HG03280 (cell line): ENCODE results near the gene PARD6B.
"Not testable (repeated sequence)": the region's sequence is repeated elsewhere in the genome, so short reads cannot be mapped to it uniquely, and the experiment has no call there.

Experiments used
- ATAC-seq: cut with Tn5 transposase; IDR thresholded peaks from one replicate; pipeline ENCODE4 v1.9.1; 2021; ENCODE audit warnings: mild to moderate bottlenecking, moderate library complexity; ENCODE audit not compliant: unreplicated experiment

The PARD6B gene

DNA sequence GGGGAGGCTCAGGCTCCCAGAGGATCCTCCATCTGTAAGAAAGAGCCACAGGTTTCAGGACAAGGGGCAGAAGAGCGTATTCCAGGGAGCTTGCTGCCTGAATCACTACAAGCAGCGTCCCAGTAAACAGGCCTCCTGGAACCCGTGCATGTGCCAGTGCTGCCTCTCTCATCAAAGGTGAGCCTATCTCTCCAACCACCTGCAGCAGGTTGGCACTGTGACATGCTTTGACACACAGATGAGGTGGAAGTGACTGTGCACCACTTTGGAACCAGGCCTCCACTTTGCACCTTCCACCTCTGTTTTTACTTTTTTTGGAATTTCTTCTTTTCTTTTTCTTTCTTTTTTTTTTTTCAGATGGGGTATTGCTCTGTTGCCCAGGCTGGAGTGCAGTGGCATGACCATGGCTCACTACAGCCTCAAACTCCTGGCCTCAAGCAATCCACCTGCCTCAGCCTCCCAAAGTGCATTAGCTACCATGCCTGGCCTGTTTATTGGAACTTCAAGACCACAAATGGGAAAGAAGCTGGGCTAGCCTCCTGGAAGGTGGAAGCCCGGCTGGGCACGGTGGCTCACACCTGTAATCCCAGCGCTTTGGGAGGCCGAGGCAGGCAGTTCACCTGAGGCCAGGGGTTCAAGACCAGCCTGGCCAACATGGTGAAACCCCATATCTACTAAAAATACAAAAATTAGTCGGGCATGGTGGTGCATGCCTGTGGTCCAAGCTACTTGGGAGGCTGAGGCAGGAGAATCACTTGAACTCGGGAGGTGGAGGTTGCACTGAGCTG is 27.5 kb upstream of the PARD6B start:
- ATAC-seq: not testable (repeated sequence)

DNA sequence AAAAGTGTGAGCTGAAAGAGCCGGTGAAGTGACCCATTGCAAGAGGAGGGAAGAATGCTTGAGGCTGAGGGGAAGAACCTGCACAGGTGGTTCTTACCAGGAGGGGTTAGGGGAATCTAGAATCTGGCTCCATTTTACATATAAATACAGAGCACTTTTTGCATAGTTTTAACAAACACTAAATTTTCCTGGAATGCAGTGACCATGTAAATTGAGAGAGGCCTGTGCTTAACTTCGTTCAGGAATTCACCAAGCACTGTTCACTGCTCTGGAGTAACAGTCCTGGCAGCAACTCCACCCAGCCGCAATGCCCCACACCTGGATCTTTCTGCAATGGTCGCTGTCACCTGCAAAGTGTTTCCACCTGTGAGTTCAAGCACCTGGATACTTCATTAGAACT is 26.9 kb upstream of the PARD6B start:
- no peak for ATAC-seq

DNA sequence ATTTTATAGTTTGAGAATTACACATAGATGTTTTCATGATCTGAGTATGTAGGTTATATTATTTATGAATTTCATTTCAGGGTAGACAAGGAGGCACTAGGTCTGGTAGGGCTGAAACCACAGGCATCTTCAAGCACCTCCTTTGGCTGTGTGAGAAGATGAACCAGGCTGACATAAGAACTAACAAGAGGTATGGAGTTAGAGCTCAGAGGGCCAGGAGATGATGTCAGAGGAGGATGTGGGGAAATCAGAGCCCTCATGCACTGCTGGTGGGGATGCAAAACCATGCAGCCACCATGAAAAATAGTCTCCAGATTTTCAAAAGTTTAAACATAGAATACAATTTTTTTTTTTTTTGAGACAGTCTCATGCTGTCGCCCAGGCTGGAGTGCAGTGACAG is 26.4 kb upstream of the PARD6B start:
- no peak for ATAC-seq

DNA sequence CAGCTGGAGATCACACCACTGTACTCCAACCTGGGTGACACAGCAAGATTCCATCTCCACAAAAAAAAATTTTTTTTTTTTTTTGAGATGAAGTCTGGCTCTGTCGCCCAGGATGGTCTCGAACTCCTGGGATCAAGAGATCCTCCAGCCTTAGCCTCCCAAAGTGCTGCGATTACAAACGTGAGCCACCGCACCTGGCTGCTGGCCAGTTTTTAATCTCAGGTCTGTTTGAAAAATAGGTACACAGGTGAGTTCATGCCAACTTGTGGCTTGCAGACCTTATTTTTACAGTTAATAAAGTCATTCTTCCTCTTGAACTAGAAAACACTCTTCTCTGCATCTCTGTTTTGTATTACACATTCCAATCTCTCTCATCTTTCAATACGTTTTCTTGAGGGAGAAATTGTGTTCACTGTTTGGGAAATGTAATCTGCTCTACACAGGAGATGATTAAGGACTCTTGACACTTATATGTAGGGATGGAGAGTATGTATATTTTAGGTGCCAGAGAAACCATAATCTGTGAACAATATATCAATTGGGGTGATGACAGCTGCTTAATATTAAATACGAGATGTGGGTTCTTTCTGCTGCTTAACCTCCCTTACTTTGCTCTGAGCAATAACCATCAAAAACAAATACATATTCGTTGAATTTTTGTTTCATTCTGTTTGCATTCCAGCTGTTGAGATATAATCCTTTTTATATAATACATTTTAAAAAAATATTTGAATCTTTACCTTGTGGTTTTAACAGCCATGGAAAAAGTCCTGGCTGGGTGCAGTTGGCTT is 22.3 kb upstream of the PARD6B start:
- no peak for ATAC-seq

DNA sequence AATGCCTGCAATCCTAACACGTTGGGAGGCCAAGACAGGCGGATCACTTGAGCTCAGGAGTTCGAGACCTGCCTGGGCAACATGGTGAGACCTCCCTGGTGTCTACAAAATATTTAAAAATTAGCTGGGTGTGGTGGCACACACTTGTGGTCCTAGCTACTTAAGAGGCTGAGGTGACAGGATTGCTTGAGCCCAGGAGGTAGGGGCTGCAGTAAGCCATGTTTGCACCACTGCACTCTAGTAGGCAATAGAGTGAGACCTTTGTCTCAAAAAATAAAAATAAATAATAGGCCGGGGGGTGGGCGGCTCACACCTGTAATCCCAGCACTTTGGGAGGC is 21.8 kb upstream of the PARD6B start:
- no peak for ATAC-seq

DNA sequence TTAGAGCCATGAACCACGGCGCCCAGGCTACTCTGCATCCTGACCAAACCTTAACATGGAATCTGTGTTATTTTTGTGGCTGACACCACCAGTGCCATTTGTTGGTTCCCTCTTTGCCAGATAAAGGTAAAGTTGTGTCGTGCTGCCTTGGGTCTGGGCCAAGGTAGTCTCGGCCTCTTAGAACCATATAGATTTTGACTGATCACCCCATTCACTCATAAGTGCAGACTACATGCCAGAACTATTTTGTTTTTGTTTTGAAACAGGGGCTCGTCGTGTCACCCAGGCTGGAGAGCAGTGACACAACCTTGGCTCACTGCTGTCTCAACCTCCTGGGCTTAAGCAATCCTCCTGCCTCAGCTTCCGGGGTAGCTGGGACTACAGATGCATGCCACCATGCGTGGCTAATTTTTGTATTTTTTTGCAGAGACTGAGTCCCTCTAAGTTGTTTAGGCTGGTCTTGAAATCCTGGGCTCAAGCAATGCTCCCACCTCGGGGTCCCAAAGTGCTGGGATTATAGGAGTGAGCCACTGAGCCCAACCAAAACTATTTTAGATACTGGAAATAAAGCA is 20.8 kb upstream of the PARD6B start:
- no peak for ATAC-seq

DNA sequence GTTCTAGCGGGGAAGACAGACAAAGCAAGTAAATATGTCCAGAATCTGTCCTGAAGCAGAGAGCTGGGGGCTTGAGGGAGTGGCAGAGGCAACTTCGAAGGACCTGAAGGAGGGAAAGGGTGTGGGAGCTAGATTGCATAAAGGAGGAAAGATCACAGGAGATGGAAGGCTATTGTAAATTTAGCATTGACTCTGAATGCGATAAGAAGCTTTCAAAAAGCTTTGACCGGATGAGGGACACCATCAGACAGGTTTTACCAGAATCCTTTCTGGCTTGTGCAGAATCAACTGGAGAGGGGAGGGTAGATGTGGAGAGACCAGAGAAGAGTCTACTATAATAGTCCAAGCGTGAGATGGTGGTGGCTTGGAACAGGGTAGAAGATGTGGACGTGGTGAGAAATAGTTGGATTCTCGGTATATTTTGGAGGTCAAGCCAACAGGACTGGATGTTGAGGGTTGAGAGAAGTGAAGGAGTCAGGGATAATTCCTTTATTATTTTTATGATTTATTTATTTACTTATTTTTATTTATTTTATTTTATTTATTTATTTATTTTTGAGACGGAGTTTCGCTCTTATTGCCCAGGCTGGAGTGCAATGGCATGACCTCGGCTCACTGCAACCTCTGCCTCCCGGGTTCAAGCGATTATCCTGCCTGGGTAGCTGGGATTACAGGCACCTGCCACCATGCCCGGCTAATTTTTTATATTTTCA is 20.1 kb upstream of the PARD6B start:
- no peak for ATAC-seq

DNA sequence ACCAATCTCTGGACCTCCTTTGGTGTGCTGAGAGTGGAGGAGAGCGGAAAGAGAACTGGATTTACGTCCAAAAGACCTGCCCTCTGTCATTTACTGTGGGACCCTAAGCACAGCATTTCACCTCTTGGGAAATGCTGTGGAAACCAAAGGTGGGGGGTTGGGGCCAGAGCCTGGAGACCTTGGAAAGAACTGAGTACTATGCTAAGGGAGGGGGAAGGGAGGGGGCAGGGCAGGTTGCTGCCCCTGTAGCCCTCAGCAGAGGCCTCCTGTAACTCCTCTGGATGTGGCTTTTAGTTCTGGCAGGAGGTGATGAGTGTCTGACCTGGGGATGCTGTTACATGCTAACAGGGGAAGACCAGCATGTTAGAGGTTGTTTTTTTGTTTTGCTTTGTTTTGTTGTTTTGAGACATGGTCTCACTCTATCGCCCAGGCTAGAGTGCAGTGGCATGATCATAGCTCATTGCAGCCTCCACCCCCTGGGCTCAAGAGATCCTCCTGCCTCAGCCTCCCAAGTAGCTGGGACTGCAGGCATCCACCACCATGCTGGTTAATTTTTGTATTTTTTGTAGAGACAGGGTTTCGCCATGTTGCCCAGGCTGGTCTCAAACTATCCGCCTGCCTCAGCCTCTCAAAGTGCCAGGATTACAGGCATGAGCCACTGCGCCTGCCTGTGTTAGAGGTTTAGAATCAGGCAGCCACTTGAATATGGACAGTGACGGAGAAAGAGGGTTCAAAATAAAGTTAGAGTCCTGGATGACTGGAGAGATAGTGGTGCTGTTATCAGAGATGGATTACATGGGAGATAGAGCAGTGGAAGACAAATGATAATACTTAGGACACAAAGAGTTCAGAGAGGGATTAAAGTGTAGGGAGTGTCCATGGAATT is 18.4 kb upstream of the PARD6B start:
- no peak for ATAC-seq

DNA sequence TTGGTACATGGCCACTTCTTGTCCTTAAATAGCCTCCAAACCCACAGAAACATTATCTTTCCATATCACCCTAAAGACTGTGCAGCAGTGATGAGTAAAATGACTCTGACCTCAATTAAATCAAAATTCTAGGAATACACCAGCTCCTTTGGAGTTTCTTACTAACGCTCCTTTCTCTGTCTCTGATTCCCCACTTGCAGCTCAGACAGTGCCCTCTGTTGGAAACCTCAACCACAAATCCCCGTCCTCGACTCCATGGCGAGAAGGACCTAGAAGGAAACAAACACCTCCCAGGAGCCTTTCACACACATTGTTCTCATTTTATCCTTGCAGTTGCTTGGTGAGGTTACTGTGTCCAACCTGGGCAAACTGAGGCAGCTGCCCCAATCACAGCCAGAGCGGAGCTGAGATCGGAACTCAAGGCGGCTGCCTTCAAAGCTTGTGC is 17.7 kb upstream of the PARD6B start:
- no peak for ATAC-seq

DNA sequence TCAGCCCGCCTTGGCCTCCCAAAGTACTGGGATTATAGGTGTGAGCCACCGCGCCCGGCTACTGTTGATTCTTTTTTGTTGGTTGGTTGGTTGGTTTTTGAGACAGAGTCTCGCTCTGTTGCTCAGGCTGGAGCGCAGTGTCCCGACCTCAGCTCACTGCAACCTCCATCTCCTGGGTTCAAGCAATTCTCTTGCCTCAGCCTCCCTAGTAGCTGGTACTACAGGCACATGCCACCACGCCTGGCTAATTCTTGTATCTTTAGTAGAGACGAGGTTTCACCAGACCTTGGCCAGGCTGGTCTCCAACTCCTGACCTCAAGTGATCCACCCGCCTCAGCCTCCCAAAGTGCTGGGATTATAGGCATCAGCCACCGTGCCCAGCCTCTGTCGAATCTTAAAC is 17.0 kb upstream of the PARD6B start:
- ATAC-seq: not testable (repeated sequence)

DNA sequence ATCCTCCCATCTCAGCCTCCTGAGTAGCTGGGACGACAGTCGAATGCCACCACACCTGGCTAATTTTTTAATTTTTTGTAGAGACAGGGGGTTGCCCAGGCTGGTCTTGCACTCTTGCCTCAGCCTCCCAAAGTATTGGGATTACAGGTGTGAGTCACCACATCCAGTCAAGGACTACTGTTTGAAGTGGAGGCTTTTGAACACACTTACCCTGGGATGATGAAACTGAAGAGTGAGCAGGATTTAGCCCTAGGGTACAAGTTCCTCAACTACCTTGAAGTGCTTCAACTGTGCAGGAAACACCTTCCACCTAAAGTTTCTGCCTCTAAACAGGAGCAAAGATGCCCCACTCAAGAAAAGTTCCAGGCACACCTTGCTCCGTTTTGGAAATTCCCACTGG is 15.7 kb upstream of the PARD6B start:
- ATAC-seq: no peak

DNA sequence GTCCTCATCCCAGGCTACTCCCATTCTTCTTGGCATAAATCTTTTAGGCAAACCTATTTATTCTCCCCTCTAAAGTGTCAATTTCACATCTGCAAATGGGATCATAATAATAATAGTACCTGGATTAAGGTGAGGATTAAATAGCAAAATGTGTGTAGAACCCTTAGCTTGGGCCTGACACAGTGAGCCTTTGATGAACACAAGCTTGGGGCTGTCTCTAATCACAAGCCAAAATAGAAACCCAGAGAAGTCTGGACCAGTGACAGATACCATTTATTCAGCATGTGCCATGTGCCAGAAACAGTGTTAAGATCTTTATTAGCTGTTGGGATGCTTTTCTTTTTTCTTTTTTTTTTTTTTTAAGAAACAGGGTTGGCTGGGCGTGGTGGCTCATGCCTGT is 14.9 kb upstream of the PARD6B start:
- no peak for ATAC-seq

DNA sequence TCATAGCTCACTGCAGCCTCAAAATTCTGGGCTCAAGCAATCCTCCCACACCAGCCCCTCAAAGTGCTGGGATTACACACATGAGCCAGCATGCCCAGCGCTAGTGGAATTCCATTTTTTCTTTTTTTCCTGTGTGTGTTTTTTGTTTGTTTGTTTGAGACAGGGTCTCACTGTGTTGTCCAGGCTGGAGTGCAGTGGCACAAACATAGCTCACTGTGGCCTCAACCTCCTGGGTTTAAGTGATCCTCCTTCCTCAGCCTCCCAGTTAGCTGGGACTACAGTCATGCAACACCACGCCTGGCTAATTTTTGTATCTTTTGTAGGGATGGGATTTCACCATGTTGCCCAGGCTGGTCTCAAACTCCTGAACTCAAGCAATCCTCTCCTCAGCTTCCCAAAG is 14.1 kb upstream of the PARD6B start:
- no peak for ATAC-seq

DNA sequence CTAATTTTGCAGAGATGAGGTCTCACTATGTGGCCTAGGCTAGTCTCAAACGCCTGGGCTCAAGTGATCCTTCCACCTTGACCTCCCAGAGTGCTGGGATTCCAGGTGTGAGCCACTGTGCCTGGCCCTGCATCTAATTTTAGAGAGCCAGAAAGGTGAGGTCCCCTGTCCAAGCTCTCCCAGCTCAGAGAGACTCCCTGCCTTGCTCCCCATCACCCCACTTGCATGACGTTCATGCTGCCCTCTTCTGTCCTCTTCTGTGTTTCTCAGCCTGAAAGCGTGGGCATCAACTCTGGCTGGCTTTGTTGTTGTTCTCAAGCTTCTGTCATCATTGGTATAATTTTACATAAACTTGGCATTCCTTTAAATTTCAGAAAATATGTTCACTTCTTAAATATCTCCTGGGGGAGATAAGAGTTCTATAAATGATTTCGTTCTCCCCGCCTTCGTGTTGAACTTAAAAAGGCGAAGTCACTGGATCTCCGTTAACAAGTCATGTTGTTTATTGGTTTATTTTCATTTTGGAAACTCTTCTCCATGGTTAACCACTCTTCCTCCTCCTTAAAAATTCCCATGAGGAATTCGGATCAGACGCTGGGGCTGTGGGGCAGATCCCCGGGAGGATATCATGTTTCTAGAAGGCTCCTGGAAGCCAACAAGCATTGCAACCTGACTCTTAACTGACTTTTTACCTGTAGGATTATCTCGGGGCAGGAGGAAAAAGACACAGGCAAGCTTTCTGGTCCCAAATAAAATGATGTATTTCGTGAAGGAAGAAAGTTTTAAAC is 13.2 kb upstream of the PARD6B start:
- ATAC-seq: no peak

DNA sequence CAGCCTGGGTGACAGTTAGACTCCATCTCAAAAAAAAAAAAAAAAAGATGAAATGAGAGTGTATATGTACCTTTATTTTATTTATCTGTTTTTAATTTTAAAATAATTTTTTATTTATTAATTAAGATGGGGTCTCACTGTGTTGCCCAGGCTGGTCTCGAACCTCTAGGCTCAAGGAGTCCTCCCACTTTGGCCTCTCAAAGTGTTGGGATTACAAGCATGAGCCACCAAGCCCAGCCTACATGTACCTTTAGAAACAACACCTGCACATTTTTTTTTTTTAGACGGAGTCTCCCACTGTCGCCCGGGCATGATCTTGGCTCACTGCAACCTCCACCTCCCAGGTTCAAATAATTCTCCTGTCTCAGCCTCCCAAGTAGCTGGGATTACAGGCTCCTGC is 12.1 kb upstream of the PARD6B start:
- ATAC-seq: no peak

DNA sequence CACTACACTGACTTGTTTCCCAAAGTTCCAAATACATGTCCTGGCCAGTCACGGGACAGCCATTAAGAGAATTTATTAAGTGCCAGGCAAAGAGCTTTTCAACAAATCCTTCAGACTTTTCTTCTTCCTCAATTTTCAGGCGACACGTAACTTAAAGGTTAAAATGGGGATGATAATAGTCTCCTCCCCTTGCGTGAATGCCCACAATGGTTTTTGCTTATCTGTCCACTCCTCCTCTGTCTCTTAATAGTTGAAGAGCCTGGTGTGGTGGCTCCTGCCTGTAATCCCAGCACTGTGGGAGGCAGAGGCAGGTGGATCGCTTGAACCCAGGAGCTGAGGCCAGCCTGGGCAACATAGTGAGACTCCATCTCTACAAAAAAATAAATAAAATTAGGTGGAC is 11.4 kb upstream of the PARD6B start:
- no peak for ATAC-seq

DNA sequence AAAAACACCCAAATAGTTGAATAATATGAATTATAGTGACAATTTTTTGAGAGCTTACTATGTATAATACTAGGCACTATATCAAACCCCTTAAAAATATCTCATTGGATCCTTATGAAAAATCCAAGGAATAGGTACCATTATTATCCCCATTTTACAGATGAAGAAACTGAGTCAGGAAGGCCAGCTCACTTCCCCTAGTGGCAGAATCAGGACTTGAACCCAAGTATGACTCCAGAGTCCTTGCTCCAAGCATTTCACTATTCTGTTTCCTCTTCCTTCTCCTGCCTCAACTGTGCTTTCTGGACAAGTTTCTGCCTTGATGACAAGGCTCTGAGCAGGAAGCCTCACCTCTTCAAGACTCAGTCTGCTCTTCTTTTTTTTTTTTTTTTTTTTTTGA is 10.8 kb upstream of the PARD6B start:
- ATAC-seq: no peak

DNA sequence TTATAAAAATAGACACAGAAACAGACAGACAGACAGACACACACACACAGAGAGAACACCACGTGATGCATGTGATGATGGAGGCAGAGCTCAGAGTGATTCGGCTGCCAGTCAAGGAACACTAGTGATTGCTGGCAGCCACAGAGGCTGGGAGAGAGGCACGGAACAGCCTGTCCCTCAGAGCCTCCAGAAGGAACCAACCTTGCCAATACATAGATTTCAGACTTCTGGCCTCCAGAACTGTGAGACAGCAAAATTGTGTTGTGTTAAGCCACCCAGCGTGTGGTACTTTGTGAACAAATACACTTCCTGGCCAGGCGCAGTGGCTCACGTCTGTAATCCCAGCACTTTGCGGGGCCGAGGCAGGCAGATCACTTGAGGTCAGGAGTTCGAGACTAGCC is 9.5 kb upstream of the PARD6B start:
- no peak for ATAC-seq

DNA sequence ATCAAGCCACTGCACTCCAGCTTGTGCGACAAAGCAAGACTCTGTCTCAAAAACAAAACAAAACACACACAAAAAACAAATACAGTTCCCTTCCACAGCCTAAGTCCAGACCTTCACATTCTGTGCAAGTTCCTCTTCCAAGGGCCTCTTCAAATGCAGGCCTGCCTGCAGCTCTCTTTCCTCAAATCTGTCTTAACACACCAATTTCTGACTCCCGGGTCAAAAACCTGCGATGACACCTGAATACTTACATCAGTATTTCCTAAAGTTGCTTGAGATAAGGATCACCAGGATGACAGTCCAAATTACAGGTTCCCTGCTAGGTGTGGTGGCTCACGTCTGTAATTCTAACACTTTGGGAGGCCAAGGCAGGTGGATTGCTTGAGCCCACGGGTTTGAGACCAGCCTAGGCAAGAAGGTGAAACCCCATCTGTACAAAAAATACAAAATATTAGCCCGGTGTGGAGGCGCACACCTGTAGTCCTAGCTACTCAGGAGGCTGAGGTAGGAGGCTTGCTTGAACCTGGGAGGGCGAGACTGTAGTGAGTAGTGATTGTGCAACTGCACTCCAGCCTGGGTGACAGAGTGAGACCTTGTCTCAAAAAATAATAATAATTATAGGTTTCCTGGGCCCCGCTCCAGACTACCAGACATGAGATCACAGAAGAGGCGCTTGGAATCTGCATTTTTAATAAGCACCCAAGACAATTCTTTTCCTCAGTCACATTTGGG is 8.8 kb upstream of the PARD6B start:
- no peak for ATAC-seq
